H1 (cell line): ENCODE measurements around the gene CYB561D2.

Experiments
- CEBPB ChIP-seq: IDR thresholded peaks from 2 replicates; pipeline ENCODE4 v1.6.1; 2012; ENCODE audit warnings: low read depth, low read length
- CTCF ChIP-seq, 3 experiments: IDR thresholded peaks; 1 replicate in 2 of 3; 2 replicates in 1 of 3; pipeline versions ENCODE4 v1.5.1 to v1.6.1; 2011; ENCODE audit warnings: low read length in 3 of 3, mild to moderate bottlenecking in 3 of 3, inconsistent platforms in 2 of 3, low read depth in 1 of 3, moderate library complexity in 1 of 3; ENCODE audit not compliant: insufficient read depth in 1 of 3; ENCODE audit errors: control extremely low read depth in 1 of 3
- EGR1 ChIP-seq: IDR thresholded peaks from 2 replicates; pipeline ENCODE4 v1.6.1; 2011; ENCODE audit warnings: low read depth, low read length, borderline replicate concordance
- EP300 ChIP-seq, 2 experiments: IDR thresholded peaks; 1 replicate in 1 of 2; 2 replicates in 1 of 2; pipeline ENCODE4 v1.6.1; 2011 to 2012; ENCODE audit warnings: low read depth in 2 of 2, low read length in 2 of 2, mild to moderate bottlenecking in 2 of 2, borderline replicate concordance in 1 of 2, inconsistent platforms in 1 of 2, moderate library complexity in 1 of 2
- JUN ChIP-seq: IDR thresholded peaks from 2 replicates; pipeline ENCODE4 v1.6.1; 2011; ENCODE audit warnings: low read depth, mild to moderate bottlenecking, improper control_type of control experiment, low read length
- PHF8 ChIP-seq: fragments of 200-600 bp; sonication (generic); conservative IDR thresholded peaks from 2 replicates; pipeline ENCODE4 v1.7.1; 2012; ENCODE audit warnings: low read depth, mild to moderate bottlenecking, inconsistent platforms, low read length, moderate library complexity
- POLR2AphosphoS5 ChIP-seq: IDR thresholded peaks from 2 replicates; pipeline ENCODE4 v1.6.1; 2011; ENCODE audit warnings: low read depth, low read length
- RBBP5 ChIP-seq: IDR thresholded peaks from 2 replicates; pipeline ENCODE4 v1.7.1; 2012; ENCODE audit warnings: low read depth, mild to moderate bottlenecking, inconsistent platforms, low read length, moderate library complexity, borderline replicate concordance
- RFX5 ChIP-seq: IDR thresholded peaks from 2 replicates; pipeline ENCODE4 v1.6.1; 2011; ENCODE audit warnings: low read depth, low read length, improper control_type of control experiment, borderline replicate concordance
- RXRA ChIP-seq: IDR thresholded peaks from 2 replicates; pipeline ENCODE4 v1.6.1; 2011; ENCODE audit warnings: low read depth, mild to moderate bottlenecking, low read length, moderate library complexity; ENCODE audit not compliant: insufficient read depth
- TAF1 ChIP-seq: IDR thresholded peaks from 2 replicates; pipeline ENCODE4 v1.6.1; 2011; ENCODE audit warnings: mild to moderate bottlenecking, low read depth, low read length
- TCF12 ChIP-seq: IDR thresholded peaks from 2 replicates; pipeline ENCODE4 v1.6.1; 2011; ENCODE audit warnings: low read depth, mild to moderate bottlenecking, low read length
- TF ChIP-seq, protein P1 (sequence below): IDR thresholded peaks from 2 replicates; pipeline ENCODE4 v1.6.1; 2012; ENCODE audit warnings: low read length, inconsistent platforms
- TF ChIP-seq, protein P2 (sequence below): IDR thresholded peaks from 2 replicates; pipeline ENCODE4 v1.6.1; 2012; ENCODE audit warnings: inconsistent platforms

DNA sequence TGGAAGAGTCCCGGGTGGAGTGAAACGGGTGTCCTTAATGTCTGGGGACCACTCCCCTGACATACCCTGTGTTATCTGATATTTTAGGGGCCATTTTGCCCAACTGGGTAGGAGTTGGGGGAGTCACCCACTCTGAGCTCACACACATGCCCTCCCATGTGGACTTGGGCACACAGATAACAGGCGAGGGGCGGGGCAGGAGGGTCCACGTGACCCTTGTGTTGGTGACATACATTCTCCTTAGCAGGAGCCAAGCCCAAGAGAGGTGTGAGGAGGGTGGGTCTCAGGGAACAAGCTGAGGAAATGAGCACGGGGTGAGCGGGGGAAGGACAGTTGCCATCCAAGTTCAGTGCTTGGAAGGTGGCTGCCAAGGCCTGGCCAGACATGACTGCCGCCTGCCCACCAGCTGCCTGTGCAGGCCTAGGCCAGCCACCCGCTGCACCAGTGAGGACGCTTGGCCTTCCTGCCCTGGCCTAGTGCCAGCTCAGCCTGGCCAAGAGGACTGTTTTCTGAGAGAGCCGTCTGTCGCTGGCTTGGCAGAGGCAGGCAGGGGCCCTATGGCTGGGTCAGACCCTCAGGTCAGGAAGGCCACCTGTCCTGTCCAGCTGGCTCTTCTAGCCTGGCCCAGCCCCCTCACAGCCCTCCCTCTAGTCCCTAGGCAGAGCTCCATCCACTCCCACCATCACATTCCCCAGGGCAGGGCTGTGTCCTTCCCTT lies 40.0 kb downstream of the CYB561D2 start:
- TF ChIP-seq POLR2AphosphoS5 (no peak), CEBPB (no peak), RXRA (no peak), CTCF (IDR thresholded peaks at IDR 0.05; ENCODE audit: control extremely low read depth in 1 of 3, insufficient read depth in 1 of 3, low read depth in 1 of 3, low read length in 3 of 3) (no peak), TAF1 (no peak), RFX5 (no peak), PHF8 (no peak), EGR1 (no peak), RBBP5 (no peak), EP300 (IDR thresholded peaks at IDR 0.05; ENCODE audit: borderline replicate concordance in 1 of 2, low read depth in 2 of 2, low read length in 2 of 2) (no peak), JUN (no peak), TCF12 (no peak)
- TF ChIP-seq, protein P1, sequence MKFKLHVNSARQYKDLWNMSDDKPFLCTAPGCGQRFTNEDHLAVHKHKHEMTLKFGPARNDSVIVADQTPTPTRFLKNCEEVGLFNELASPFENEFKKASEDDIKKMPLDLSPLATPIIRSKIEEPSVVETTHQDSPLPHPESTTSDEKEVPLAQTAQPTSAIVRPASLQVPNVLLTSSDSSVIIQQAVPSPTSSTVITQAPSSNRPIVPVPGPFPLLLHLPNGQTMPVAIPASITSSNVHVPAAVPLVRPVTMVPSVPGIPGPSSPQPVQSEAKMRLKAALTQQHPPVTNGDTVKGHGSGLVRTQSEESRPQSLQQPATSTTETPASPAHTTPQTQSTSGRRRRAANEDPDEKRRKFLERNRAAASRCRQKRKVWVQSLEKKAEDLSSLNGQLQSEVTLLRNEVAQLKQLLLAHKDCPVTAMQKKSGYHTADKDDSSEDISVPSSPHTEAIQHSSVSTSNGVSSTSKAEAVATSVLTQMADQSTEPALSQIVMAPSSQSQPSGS, result no peak
- TF ChIP-seq, protein P2, sequence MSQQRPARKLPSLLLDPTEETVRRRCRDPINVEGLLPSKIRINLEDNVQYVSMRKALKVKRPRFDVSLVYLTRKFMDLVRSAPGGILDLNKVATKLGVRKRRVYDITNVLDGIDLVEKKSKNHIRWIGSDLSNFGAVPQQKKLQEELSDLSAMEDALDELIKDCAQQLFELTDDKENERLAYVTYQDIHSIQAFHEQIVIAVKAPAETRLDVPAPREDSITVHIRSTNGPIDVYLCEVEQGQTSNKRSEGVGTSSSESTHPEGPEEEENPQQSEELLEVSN, result no peak
